K562 (cell line): ENCODE measurements around the gene BORCS5. TPM values are rescaled to one million over a fixed set of nuclear protein-coding genes. Genes with fewer than 3 reads are reported as not detected.

Experiments used
- ARHGAP35 ChIP-seq: fragments of 450-650 bp; IDR thresholded peaks from 2 replicates; pipeline ENCODE4 v1.6.1; 2018; ENCODE audit not compliant: partially characterized antibody
- ELF2 ChIP-seq: fragments of 250-450 bp; sonication (Bioruptor Pico); IDR thresholded peaks from 2 replicates; pipeline ENCODE4 v1.5.0; 2021; ENCODE audit warnings: mild to moderate bottlenecking
- ETV6 ChIP-seq, 3 experiments: fragments of 150-350 bp in 1 of 3; sonication (generic) in 1 of 3; formaldehyde crosslinking in 1 of 3; IDR thresholded peaks; 2 replicates each; pipeline versions ENCODE4 v1.6.1 to v1.8.0; 2014 to 2022; ENCODE audit warnings: borderline replicate concordance in 2 of 3, low read depth in 2 of 3, antibody characterized with exemption in 1 of 3, low read length in 1 of 3, mild to moderate bottlenecking in 1 of 3, missing genetic modification reagents in 1 of 3
- FOXK2 ChIP-seq, 2 experiments: fragments of 450-650 bp; IDR thresholded peaks in 1 of 2; conservative IDR thresholded peaks in 1 of 2; 2 replicates each; pipeline ENCODE4 v1.6.1; 2016; ENCODE audit warnings: low read depth in 2 of 2, mild to moderate bottlenecking in 1 of 2
- PHF20 ChIP-seq: fragments of 450-650 bp; IDR thresholded peaks from 2 replicates; pipeline ENCODE4 v1.6.1; 2018; ENCODE audit not compliant: partially characterized antibody
- TAF15 ChIP-seq: fragments of 200-400 bp; formaldehyde crosslinking; IDR thresholded peaks from 2 replicates; pipeline ENCODE4 v1.6.1; 2017; ENCODE audit warnings: mild to moderate bottlenecking, low read depth, low read length, moderate library complexity
- ZNF239 ChIP-seq: fragments of 250-450 bp; sonication (Bioruptor Pico); IDR thresholded peaks from 2 replicates; pipeline ENCODE4 v1.4.0; 2020; ENCODE audit warnings: mild to moderate bottlenecking
- ZNF408 ChIP-seq: fragments of 250-450 bp; sonication (Bioruptor Pico); IDR thresholded peaks from 2 replicates; pipeline ENCODE4 v1.4.0; 2020; ENCODE audit warnings: low read depth, mild to moderate bottlenecking, moderate library complexity
- ZNF561 ChIP-seq: fragments of 450-650 bp; formaldehyde crosslinking; conservative IDR thresholded peaks from 2 replicates; pipeline ENCODE4 v1.4.0; 2020; ENCODE audit warnings: mild to moderate bottlenecking, moderate library complexity
- polyA plus RNA-seq, 8 experiments: library from polyadenylated mRNA; depleted of rRNA in 4 of 8; stranded (reverse) in 5 of 8; unstranded in 3 of 8; fragments of >200 nt; fragmentation: Nextera tagmentation in 2 of 8; fragmentation: Illumina TruSeq in 1 of 8; extraction: Ambion mirVana in 2 of 8; extraction: Trizol in 1 of 8; gene quantifications; 2 replicates each; pipeline versions ENCODE4 v1.2.1 to v1.2.3, GENCODE V29; 2011 to 2014; ENCODE audit warnings: inconsistent platforms in 1 of 8, missing spikeins in 1 of 8
- total RNA-seq, 7 experiments: library from RNA; depleted of rRNA in 6 of 7; stranded (reverse); fragments of >200 nt in 6 of 7; fragmentation: Illumina TruSeq in 2 of 7; extraction: Trizol in 2 of 7; gene quantifications; 2 replicates each; pipeline versions ENCODE4 v1.2.1 to v1.2.3, GENCODE V29; 2011 to 2021; ENCODE audit warnings: low replicate concordance in 1 of 7
- TF ChIP-seq, protein P1 (sequence below): sonication (generic); formaldehyde crosslinking; IDR thresholded peaks from 2 replicates; pipeline ENCODE4 v1.8.1; 2023; ENCODE audit warnings: mild to moderate bottlenecking, missing genetic modification reagents, moderate library complexity
- TF ChIP-seq, protein P2 (sequence below): sonication (generic); formaldehyde crosslinking; IDR thresholded peaks from 2 replicates; pipeline ENCODE4 v1.8.1; 2023; ENCODE audit warnings: missing genetic modification reagents, mild to moderate bottlenecking, borderline replicate concordance
- TF ChIP-seq, protein P3 (sequence below), 2 experiments: fragments of 450-650 bp in 1 of 2; IDR thresholded peaks; 2 replicates each; pipeline ENCODE4 v1.6.1; 2011 to 2017; ENCODE audit warnings: low read depth in 2 of 2, antibody characterized with exemption in 1 of 2, borderline replicate concordance in 1 of 2, low read length in 1 of 2, mild to moderate bottlenecking in 1 of 2, mixed read lengths in 1 of 2; ENCODE audit not compliant: control insufficient read depth in 1 of 2
- TF ChIP-seq, protein P4 (sequence below): IDR thresholded peaks from 2 replicates; pipeline ENCODE4 v1.6.1; 2011; ENCODE audit warnings: borderline replicate concordance, low read depth, mild to moderate bottlenecking, moderate library complexity, low read length; ENCODE audit not compliant: insufficient read depth, poor library complexity, severe bottlenecking

Gene BORCS5
- total and polyA plus RNA-seq, 9 of the 15 experiments (the other 6 are each of a cell fraction or from before 2014, with no cell fraction given), result 0.31 to 12.4 (median 6.6) TPM

DNA sequence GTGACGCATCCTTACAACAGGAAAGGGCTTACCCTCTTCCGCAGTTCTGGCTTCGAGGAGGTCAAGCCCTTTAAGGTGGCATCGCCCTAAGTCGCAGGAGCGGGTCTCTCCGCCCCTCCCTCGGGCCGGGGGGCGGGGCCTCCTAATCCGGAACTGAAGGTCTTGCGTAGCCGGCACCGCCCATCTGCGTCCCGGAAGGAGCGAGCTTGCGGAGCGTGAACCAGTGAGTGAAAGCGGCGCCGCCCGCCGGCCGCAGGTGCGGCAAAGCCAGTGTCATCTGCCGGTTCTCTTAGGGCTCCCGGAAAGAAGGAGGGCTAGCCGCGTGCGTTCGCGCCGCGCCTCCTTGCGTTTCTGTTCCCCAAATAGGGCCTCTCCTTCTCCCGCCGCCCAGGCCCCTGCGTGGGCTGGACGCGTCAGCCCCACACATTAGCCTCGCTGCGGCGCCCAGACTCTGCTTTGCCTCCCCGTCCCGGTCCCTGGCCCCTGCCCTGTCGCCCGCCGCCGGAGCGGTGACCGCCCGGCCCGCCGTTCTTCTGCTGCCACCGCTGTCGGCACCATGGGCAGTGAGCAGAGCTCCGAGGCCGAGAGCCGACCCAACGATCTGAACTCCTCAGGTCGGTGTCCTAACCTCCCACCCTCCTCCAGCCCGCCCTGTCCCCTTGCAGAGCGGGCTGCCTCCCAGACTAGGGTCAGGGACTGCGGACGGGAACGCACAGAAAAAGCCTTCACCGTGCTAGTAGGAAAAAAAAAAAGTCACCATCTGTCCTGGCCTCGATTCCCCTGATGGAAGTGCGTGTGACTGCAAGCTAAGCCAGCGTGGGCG lies at the start of gene BORCS5 (continued):
- TF ChIP-seq, protein P1, sequence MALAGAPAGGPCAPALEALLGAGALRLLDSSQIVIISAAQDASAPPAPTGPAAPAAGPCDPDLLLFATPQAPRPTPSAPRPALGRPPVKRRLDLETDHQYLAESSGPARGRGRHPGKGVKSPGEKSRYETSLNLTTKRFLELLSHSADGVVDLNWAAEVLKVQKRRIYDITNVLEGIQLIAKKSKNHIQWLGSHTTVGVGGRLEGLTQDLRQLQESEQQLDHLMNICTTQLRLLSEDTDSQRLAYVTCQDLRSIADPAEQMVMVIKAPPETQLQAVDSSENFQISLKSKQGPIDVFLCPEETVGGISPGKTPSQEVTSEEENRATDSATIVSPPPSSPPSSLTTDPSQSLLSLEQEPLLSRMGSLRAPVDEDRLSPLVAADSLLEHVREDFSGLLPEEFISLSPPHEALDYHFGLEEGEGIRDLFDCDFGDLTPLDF, result 0 out of 2 replicates have a peak, but pooled peaks have one; percentile 43
- no peak for TF ChIP-seq ZNF408 (CRISPR knock-in tag)
- TF ChIP-seq ARHGAP35, result no peak
- no peak for TF ChIP-seq ZNF561
- TF ChIP-seq, protein P2, sequence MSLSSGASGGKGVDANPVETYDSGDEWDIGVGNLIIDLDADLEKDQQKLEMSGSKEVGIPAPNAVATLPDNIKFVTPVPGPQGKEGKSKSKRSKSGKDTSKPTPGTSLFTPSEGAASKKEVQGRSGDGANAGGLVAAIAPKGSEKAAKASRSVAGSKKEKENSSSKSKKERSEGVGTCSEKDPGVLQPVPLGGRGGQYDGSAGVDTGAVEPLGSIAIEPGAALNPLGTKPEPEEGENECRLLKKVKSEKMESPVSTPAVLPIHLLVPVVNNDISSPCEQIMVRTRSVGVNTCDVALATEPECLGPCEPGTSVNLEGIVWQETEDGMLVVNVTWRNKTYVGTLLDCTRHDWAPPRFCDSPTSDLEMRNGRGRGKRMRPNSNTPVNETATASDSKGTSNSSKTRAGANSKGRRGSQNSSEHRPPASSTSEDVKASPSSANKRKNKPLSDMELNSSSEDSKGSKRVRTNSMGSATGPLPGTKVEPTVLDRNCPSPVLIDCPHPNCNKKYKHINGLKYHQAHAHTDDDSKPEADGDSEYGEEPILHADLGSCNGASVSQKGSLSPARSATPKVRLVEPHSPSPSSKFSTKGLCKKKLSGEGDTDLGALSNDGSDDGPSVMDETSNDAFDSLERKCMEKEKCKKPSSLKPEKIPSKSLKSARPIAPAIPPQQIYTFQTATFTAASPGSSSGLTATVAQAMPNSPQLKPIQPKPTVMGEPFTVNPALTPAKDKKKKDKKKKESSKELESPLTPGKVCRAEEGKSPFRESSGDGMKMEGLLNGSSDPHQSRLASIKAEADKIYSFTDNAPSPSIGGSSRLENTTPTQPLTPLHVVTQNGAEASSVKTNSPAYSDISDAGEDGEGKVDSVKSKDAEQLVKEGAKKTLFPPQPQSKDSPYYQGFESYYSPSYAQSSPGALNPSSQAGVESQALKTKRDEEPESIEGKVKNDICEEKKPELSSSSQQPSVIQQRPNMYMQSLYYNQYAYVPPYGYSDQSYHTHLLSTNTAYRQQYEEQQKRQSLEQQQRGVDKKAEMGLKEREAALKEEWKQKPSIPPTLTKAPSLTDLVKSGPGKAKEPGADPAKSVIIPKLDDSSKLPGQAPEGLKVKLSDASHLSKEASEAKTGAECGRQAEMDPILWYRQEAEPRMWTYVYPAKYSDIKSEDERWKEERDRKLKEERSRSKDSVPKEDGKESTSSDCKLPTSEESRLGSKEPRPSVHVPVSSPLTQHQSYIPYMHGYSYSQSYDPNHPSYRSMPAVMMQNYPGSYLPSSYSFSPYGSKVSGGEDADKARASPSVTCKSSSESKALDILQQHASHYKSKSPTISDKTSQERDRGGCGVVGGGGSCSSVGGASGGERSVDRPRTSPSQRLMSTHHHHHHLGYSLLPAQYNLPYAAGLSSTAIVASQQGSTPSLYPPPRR (CRISPR knock-in tag), result 0 out of 2 replicates have a peak, but pooled peaks have one; percentile 41
- TF ChIP-seq ZNF239 (CRISPR knock-in tag), result no peak
- no peak for TF ChIP-seq TAF15
- TF ChIP-seq, protein P3, sequence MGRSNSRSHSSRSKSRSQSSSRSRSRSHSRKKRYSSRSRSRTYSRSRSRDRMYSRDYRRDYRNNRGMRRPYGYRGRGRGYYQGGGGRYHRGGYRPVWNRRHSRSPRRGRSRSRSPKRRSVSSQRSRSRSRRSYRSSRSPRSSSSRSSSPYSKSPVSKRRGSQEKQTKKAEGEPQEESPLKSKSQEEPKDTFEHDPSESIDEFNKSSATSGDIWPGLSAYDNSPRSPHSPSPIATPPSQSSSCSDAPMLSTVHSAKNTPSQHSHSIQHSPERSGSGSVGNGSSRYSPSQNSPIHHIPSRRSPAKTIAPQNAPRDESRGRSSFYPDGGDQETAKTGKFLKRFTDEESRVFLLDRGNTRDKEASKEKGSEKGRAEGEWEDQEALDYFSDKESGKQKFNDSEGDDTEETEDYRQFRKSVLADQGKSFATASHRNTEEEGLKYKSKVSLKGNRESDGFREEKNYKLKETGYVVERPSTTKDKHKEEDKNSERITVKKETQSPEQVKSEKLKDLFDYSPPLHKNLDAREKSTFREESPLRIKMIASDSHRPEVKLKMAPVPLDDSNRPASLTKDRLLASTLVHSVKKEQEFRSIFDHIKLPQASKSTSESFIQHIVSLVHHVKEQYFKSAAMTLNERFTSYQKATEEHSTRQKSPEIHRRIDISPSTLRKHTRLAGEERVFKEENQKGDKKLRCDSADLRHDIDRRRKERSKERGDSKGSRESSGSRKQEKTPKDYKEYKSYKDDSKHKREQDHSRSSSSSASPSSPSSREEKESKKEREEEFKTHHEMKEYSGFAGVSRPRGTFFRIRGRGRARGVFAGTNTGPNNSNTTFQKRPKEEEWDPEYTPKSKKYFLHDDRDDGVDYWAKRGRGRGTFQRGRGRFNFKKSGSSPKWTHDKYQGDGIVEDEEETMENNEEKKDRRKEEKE (IDR thresholded peaks at IDR 0.05; ENCODE audit: borderline replicate concordance in 1 of 2, control insufficient read depth in 1 of 2, low read depth in 2 of 2, low read length in 1 of 2), result no peak
- TF ChIP-seq, protein P4, sequence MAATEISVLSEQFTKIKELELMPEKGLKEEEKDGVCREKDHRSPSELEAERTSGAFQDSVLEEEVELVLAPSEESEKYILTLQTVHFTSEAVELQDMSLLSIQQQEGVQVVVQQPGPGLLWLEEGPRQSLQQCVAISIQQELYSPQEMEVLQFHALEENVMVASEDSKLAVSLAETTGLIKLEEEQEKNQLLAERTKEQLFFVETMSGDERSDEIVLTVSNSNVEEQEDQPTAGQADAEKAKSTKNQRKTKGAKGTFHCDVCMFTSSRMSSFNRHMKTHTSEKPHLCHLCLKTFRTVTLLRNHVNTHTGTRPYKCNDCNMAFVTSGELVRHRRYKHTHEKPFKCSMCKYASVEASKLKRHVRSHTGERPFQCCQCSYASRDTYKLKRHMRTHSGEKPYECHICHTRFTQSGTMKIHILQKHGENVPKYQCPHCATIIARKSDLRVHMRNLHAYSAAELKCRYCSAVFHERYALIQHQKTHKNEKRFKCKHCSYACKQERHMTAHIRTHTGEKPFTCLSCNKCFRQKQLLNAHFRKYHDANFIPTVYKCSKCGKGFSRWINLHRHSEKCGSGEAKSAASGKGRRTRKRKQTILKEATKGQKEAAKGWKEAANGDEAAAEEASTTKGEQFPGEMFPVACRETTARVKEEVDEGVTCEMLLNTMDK, result peak; percentile 66
- no peak for TF ChIP-seq FOXK2 (conservative IDR thresholded peaks at IDR 0.05 in 1 of 2, IDR thresholded peaks at IDR 0.05 in 1 of 2; ENCODE audit: low read depth in 2 of 2)
- TF ChIP-seq ETV6 (IDR thresholded peaks at IDR 0.05; ENCODE audit: borderline replicate concordance in 1 of 2, low read depth in 2 of 2, low read length in 1 of 2), result peak in 1 of 2 experiments; percentile 41; a peak in 1 of 4 replicates
- no peak for TF ChIP-seq ETV6 (CRISPR knock-in tag; IDR thresholded peaks at IDR 0.05; ENCODE audit: borderline replicate concordance)
- peak; percentile 73 for TF ChIP-seq ELF2 (CRISPR knock-in tag)
- peak; percentile 44 for TF ChIP-seq PHF20
